Fibroblast of skin of right quadriceps (primary cell): ENCODE measurements around the gene NOXA1.

Experiments
- DNase-seq: peaks from one replicate; pipeline ENCODE4 v3.0.0-alpha.2; 2013

The NOXA1 gene

GRCh38 chr9:137388589-137389427 lies 34.4 kb upstream of the NOXA1 start:
- DNase-seq, result no peak

GRCh38 chr9:137389428-137389746 lies 33.8 kb upstream of the NOXA1 start:
- DNase-seq, result no peak

GRCh38 chr9:137390553-137391410 lies 32.4 kb upstream of the NOXA1 start:
- DNase-seq, result no peak

- DNase-seq, result no peak
Observed at GRCh38 chr9:137391411-137391754, 31.8 kb upstream of the NOXA1 start.

GRCh38 chr9:137392232-137393007 lies 30.8 kb upstream of the NOXA1 start:
- DNase-seq, result no peak

- DNase-seq, result no peak
Observed at GRCh38 chr9:137393176-137394150, 29.7 kb upstream of the NOXA1 start.

- no peak for DNase-seq
Observed at GRCh38 chr9:137394866-137395665, 28.1 kb upstream of the NOXA1 start.

- no peak for DNase-seq
Observed at GRCh38 chr9:137395666-137396010, 27.6 kb upstream of the NOXA1 start.

GRCh38 chr9:137396227-137396626 lies 27.0 kb upstream of the NOXA1 start:
- DNase-seq, result peak; percentile 56

GRCh38 chr9:137396634-137397367 lies 26.4 kb upstream of the NOXA1 start:
- DNase-seq, result no peak

- DNase-seq, result no peak
Observed at GRCh38 chr9:137397675-137398423, 25.3 kb upstream of the NOXA1 start.

- DNase-seq, result no peak
Observed at GRCh38 chr9:137398561-137399468, 24.4 kb upstream of the NOXA1 start.

- no peak for DNase-seq
Observed at GRCh38 chr9:137402746-137403145, 20.4 kb upstream of the NOXA1 start.

GRCh38 chr9:137403269-137403668 lies 19.9 kb upstream of the NOXA1 start:
- no peak for DNase-seq

- DNase-seq, result no peak
Observed at GRCh38 chr9:137404961-137405567, 18.1 kb upstream of the NOXA1 start.

- DNase-seq, result no peak
Observed at GRCh38 chr9:137405677-137406081, 17.5 kb upstream of the NOXA1 start.

GRCh38 chr9:137406085-137406760 lies 17.0 kb upstream of the NOXA1 start:
- no peak for DNase-seq
